ENCODE results near the gene ZNF691. TPM values are rescaled to one million over a fixed set of nuclear protein-coding genes. Genes with fewer than 3 reads are reported as not detected.

Gene ZNF691
- total and polyA plus RNA-seq, 4 donors: 9.0 to 15.9 (median 14.3) TPM

DNA sequence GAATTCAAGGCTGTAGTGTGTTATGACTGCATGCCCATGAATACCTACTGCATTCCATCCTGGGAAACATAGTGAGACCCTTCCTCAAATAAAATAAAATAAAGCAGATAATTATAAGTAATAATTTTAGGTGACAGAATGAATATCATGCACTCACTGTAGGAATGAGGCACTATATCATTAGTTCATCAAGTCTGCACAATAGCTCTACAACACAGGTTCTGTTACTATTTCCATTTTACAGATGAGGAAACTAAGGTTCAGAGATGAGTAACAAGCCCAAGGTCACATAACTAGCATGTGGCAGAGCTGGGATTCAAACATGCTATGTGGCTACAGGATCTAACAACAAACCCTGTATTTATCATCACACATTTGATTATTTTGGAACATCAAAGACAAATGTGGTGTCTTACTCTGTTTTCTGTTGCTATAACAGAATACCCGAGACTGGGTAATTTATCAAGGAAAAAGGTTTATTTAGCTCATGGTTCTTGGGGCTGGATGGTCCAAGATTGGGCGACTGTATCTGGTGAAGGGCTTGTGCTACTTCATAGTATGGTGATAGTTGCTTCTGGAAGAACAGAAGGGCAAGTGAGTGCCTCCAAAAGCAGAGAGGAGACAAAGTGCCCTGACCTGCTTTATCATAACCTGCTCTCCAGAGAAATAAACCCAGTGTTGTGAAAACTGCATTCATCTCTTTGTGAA lies 4.8 kb upstream of the ZNF691 start:
- H3K4me3 ChIP-seq (ENCODE audit: low read depth, low read length): no peak overlapping the region
- DNase-seq (ENCODE audit: low read depth in 4 of 6, low spot score in 6 of 6): no peak
- H3K9me3 ChIP-seq (ENCODE audit: control insufficient read depth, insufficient read depth, low read length): no peaks in the 10 kb centered on the region
- H3K4me1 ChIP-seq (ENCODE audit: control insufficient read depth, insufficient read depth, low read length): peaks cover 6% of the 10 kb centered on the region
- H3K27ac ChIP-seq (ENCODE audit: low read depth, low read length): no peak overlapping the region
- H3K36me3 ChIP-seq (ENCODE audit: control insufficient read depth, insufficient read depth, low read length): peaks cover 7% of the 10 kb centered on the region
- WGBS (ENCODE audit: insufficient coverage): 86% methylated on average over 1 of the region's 2 CpGs
- no peaks in the 10 kb centered on the region for H3K27me3 ChIP-seq (ENCODE audit: control insufficient read depth, insufficient read depth, low read length)

DNA sequence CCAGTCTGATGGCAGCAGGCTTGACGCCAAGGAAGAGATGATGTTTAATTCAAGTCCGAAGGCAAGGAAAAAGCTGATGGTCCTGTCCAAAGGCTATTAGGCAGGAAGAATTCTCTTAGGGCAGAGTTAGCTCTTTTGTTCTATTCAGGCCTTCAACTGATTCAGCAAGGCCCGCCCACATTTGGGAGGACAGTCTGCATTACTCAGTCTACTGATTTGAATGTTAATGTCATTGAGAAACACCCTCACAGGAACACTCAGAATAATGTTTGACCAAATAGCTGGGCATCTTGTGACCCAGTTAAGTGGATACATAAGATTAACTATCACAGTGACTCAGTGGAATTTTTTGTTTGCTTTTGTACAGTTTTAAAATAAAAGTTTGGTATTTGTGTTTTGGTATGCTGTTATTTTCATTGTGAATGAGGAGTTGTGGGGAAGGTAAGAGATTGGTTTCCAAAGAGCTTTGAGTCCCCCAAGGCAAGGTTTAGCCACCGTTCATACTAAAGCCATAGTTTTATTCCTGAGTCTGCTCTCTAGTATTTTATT lies 1.7 kb upstream of the ZNF691 start:
- no peak for DNase-seq (ENCODE audit: low read depth in 4 of 6, low spot score in 6 of 6)
- Histone ChIP-seq H3K4me1 (ENCODE audit: control insufficient read depth, insufficient read depth, low read length) (peaks cover 13% of the 10 kb centered on the region), H3K27ac (ENCODE audit: low read depth, low read length) (peak overlapping the region; percentile 2), H3K9me3 (ENCODE audit: control insufficient read depth, insufficient read depth, low read length) (no peaks in the 10 kb centered on the region), H3K27me3 (ENCODE audit: control insufficient read depth, insufficient read depth, low read length) (no peaks in the 10 kb centered on the region), H3K4me3 (ENCODE audit: low read depth, low read length) (no peak overlapping the region), H3K36me3 (ENCODE audit: control insufficient read depth, insufficient read depth, low read length) (peaks cover 8% of the 10 kb centered on the region)
- WGBS (ENCODE audit: insufficient coverage): 61% methylated on average over 2 of the region's 4 CpGs

- H3K4me1 ChIP-seq (ENCODE audit: control insufficient read depth, insufficient read depth, low read length): peaks cover 13% of the 10 kb centered on the region
- no peaks in the 10 kb centered on the region for H3K27me3 ChIP-seq (ENCODE audit: control insufficient read depth, insufficient read depth, low read length)
- H3K27ac ChIP-seq (ENCODE audit: low read depth, low read length): no peak overlapping the region
- peaks cover 12% of the 10 kb centered on the region for H3K36me3 ChIP-seq (ENCODE audit: control insufficient read depth, insufficient read depth, low read length)
- no peak overlapping the region for H3K4me3 ChIP-seq (ENCODE audit: low read depth, low read length)
- no CpG with 5 or more reads among the region's 1 CpG for WGBS (ENCODE audit: insufficient coverage)
- H3K9me3 ChIP-seq (ENCODE audit: control insufficient read depth, insufficient read depth, low read length): no peaks in the 10 kb centered on the region
- DNase-seq (ENCODE audit: low read depth in 4 of 6, low spot score in 6 of 6): no peak
Measured at GRCh38 chr1:42845193-42845592, 1.2 kb upstream of the ZNF691 start.

DNA sequence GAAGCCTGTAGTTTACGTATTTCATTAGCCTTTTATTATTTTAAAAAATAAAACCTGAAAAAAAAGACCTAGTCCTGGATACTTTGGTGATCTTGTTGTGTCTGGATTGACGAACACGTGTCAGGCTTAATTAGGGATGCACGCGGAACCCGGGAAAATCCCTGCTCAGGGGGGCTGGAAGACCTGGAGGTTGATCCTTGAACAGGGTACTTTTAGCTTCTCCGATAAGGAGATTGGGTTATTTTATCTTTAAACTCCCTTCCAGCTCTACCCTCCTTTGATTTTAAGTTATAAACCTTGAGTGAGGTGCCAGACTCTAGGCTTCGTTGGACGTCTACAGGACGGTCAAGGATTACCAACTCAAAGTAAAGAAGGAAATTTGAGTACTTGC lies 552 bp upstream of the ZNF691 start:
- H3K4me3 ChIP-seq (ENCODE audit: low read depth, low read length): peak overlapping the region; percentile 88
- no peak for DNase-seq (ENCODE audit: low read depth in 4 of 6, low spot score in 6 of 6)
- no peaks in the 10 kb centered on the region for H3K27me3 ChIP-seq (ENCODE audit: control insufficient read depth, insufficient read depth, low read length)
- H3K27ac ChIP-seq (ENCODE audit: low read depth, low read length): no peak overlapping the region
- H3K4me1 ChIP-seq (ENCODE audit: control insufficient read depth, insufficient read depth, low read length): peaks cover 13% of the 10 kb centered on the region
- H3K36me3 ChIP-seq (ENCODE audit: control insufficient read depth, insufficient read depth, low read length): peaks cover 14% of the 10 kb centered on the region
- H3K9me3 ChIP-seq (ENCODE audit: control insufficient read depth, insufficient read depth, low read length): no peaks in the 10 kb centered on the region
- 0% methylated on average over 4 of the region's 10 CpGs for WGBS (ENCODE audit: insufficient coverage)

GRCh38 chr1:42847111-42847595 lies 740 bp downstream of the ZNF691 start:
- no peaks in the 10 kb centered on the region for H3K9me3 ChIP-seq (ENCODE audit: control insufficient read depth, insufficient read depth, low read length)
- 8% methylated on average over 5 of the region's 6 CpGs for WGBS (ENCODE audit: insufficient coverage)
- peaks cover 27% of the 10 kb centered on the region for H3K36me3 ChIP-seq (ENCODE audit: control insufficient read depth, insufficient read depth, low read length)
- H3K27me3 ChIP-seq (ENCODE audit: control insufficient read depth, insufficient read depth, low read length): no peaks in the 10 kb centered on the region
- H3K4me3 ChIP-seq (ENCODE audit: low read depth, low read length): peak overlapping the region; percentile 88
- H3K4me1 ChIP-seq (ENCODE audit: control insufficient read depth, insufficient read depth, low read length): peaks cover 13% of the 10 kb centered on the region
- peak in 1 of 6 donors; percentile 2 for DNase-seq (ENCODE audit: low read depth in 4 of 6, low spot score in 6 of 6)
- no peak overlapping the region for H3K27ac ChIP-seq (ENCODE audit: low read depth, low read length)

DNA sequence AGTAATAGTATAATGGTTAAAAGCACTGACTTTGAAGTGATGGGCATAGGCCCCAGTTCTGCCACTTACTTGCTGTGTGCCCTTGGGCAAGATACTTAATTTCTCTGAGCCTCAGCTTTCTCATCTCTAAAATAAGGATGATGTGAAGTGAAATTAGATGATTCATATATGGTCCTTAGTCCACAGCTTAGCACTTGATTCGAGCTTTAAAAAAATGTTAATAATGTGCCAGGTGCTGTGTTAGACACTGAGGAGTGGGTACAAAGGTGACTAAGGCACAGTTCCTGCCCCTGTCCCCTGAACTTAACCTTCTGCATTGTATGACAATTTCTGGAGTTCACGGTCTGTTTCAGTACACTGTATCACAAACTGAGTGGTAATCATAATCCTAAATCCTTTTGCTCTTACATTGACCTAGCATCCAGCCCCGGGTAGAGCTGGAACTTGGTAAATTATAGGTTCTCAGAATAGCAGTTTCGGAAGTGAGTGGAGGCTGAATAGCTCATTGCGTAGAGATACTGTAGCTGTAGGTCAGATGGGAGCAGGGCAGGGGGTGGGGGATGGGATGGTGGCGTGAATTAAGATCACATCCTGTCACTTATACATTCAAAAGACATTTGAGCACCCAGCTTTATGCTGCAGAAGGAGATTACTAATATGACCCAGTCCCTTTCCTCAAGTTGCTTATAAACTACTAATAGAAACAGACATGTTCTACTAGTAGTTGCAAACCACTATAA lies 1.5 kb downstream of the ZNF691 start:
- H3K27ac ChIP-seq (ENCODE audit: low read depth, low read length): no peak overlapping the region
- peak overlapping the region; percentile 88 for H3K4me3 ChIP-seq (ENCODE audit: low read depth, low read length)
- 100% methylated on average over 1 of the region's 6 CpGs for WGBS (ENCODE audit: insufficient coverage)

DNA sequence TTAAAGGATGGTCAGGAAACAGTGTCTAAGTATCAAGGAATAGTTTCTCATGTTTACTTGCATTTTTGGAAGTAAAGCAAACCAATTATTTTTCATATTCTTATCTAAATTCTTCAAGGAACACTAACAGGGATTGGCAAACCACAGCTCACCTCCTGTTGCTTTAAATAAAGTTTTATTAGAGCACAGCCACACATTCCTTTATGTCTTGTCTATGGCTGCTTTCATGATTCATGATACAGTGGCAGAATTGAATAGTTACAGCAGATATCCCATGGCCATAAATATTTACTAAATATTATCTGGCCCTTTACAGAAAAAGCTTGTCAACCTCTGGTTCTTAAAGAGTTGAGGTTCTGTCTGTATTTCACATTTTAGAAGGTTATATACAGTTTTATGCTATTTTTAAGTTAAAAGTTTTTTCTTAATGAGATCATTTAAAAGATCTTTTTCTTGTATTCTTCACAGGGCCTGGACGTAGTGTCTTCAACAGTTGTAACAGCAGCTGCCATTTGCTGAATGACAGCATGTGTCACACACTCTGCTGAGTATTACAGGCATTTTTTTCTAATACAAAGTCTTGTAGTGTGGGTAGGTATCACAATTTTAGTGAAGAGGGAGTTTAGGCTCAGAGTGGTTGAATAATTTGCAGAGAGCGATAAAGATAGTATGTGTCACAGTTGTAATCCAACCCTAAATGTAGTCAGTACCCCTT lies 2.6 kb downstream of the ZNF691 start:
- 80% methylated on average over 1 of the region's 2 CpGs for WGBS (ENCODE audit: insufficient coverage)
- Histone ChIP-seq H3K9me3 (ENCODE audit: control insufficient read depth, insufficient read depth, low read length) (no peaks in the 10 kb centered on the region), H3K4me3 (ENCODE audit: low read depth, low read length) (no peak overlapping the region), H3K27ac (ENCODE audit: low read depth, low read length) (no peak overlapping the region), H3K36me3 (ENCODE audit: control insufficient read depth, insufficient read depth, low read length) (peaks cover 23% of the 10 kb centered on the region), H3K4me1 (ENCODE audit: control insufficient read depth, insufficient read depth, low read length) (peaks cover 13% of the 10 kb centered on the region), H3K27me3 (ENCODE audit: control insufficient read depth, insufficient read depth, low read length) (no peaks in the 10 kb centered on the region)
- DNase-seq (ENCODE audit: low read depth in 4 of 6, low spot score in 6 of 6): no peak

More for the DNA sequence above, 1.5 kb downstream of the ZNF691 start:
- Histone ChIP-seq H3K4me1 (ENCODE audit: control insufficient read depth, insufficient read depth, low read length) (peaks cover 13% of the 10 kb centered on the region), H3K36me3 (ENCODE audit: control insufficient read depth, insufficient read depth, low read length) (peaks cover 24% of the 10 kb centered on the region), H3K27me3 (ENCODE audit: control insufficient read depth, insufficient read depth, low read length) (no peaks in the 10 kb centered on the region), H3K9me3 (ENCODE audit: control insufficient read depth, insufficient read depth, low read length) (no peaks in the 10 kb centered on the region)
- no peak for DNase-seq (ENCODE audit: low read depth in 4 of 6, low spot score in 6 of 6)

GRCh38 chr1:42849944-42850343 lies 3.5 kb downstream of the ZNF691 start:
- Histone ChIP-seq H3K4me1 (ENCODE audit: control insufficient read depth, insufficient read depth, low read length) (peaks cover 13% of the 10 kb centered on the region), H3K4me3 (ENCODE audit: low read depth, low read length) (no peak overlapping the region), H3K9me3 (ENCODE audit: control insufficient read depth, insufficient read depth, low read length) (no peaks in the 10 kb centered on the region), H3K36me3 (ENCODE audit: control insufficient read depth, insufficient read depth, low read length) (peaks cover 23% of the 10 kb centered on the region), H3K27ac (ENCODE audit: low read depth, low read length) (no peak overlapping the region), H3K27me3 (ENCODE audit: control insufficient read depth, insufficient read depth, low read length) (no peaks in the 10 kb centered on the region)
- 100% methylated on average over 5 of the region's 5 CpGs for WGBS (ENCODE audit: insufficient coverage)
- no peak for DNase-seq (ENCODE audit: low read depth in 4 of 6, low spot score in 6 of 6)

GRCh38 chr1:42851420-42851819 lies 5.0 kb downstream of the ZNF691 start:
- Histone ChIP-seq H3K4me3 (ENCODE audit: low read depth, low read length) (no peak overlapping the region), H3K27ac (ENCODE audit: low read depth, low read length) (no peak overlapping the region), H3K9me3 (ENCODE audit: control insufficient read depth, insufficient read depth, low read length) (no peaks in the 10 kb centered on the region), H3K4me1 (ENCODE audit: control insufficient read depth, insufficient read depth, low read length) (peaks cover 8% of the 10 kb centered on the region), H3K27me3 (ENCODE audit: control insufficient read depth, insufficient read depth, low read length) (no peaks in the 10 kb centered on the region), H3K36me3 (ENCODE audit: control insufficient read depth, insufficient read depth, low read length) (peaks cover 23% of the 10 kb centered on the region)
- DNase-seq (ENCODE audit: low read depth in 4 of 6, low spot score in 6 of 6): no peak
- WGBS (ENCODE audit: insufficient coverage): 99% methylated on average over 11 of the region's 15 CpGs

All from spinal cord (tissue), 10 donors.